NCI-H1105 treated with DMSO at 0.1 percent for 48 hours (cell line): Measurements from ENCODE around the gene PRSS27.
"Not testable (repeated sequence)": the region's sequence is repeated elsewhere in the genome, so short reads cannot be mapped to it uniquely, and the experiment has no call there.

Experiments
- DNase-seq: peaks from one replicate; lab custom pipeline; 2025; lab: John Stamatoyannopoulos, UW

The PRSS27 gene

DNA sequence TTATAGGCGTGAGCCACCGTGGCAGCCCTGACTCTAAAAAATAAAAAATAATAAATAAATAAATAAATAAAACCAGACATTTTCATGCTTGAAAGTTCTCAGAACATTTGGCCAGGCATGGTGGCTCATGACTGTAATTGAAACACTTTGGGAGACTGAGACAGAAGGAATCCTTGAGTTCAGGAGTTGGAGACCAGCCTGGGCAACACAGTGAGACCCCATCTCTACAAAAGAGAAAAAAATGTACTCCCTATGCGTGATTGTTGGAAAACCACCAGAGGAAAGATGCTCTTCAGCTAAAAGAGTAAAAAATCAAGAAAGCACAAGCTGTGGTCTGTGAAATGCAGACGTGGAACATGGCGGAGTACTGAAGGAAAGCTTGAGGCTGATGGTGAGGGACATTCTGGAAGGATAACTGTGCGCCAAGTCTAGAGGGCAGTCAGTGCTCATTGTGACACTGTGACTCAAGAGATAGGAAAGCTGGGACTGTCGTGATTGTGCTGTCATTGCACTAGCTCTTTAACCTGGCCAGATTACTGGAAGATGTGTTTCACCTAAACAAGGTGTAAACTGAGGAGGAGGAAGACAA, 4.2 kb upstream of the PRSS27 start:
- no peak for DNase-seq

DNA sequence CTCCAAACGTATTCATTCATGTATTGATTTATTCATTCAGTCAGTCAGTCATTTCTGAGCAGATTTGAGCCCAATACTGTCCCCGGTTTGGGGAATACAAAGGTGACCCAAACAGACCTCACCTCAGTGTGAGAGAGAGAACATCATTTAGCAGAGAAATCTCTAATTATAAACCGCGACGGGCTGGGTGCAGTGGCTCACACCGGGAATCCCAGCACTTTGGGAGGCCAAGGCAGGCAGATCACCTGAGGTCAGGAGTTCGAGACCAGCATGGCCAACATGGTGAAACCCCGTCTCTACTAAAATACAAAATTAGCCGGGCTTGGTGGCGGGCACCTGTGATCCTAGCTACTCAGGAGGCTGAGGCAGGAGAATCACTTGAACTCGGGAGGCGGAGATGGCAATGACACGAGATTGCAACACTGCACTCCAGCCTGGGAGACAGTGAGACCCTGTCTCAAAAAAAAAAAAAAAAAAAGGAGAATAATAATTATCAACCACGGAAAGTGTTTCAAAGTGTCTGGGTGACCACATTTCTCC, 1.7 kb upstream of the PRSS27 start:
- DNase-seq, result not testable (repeated sequence)

DNA sequence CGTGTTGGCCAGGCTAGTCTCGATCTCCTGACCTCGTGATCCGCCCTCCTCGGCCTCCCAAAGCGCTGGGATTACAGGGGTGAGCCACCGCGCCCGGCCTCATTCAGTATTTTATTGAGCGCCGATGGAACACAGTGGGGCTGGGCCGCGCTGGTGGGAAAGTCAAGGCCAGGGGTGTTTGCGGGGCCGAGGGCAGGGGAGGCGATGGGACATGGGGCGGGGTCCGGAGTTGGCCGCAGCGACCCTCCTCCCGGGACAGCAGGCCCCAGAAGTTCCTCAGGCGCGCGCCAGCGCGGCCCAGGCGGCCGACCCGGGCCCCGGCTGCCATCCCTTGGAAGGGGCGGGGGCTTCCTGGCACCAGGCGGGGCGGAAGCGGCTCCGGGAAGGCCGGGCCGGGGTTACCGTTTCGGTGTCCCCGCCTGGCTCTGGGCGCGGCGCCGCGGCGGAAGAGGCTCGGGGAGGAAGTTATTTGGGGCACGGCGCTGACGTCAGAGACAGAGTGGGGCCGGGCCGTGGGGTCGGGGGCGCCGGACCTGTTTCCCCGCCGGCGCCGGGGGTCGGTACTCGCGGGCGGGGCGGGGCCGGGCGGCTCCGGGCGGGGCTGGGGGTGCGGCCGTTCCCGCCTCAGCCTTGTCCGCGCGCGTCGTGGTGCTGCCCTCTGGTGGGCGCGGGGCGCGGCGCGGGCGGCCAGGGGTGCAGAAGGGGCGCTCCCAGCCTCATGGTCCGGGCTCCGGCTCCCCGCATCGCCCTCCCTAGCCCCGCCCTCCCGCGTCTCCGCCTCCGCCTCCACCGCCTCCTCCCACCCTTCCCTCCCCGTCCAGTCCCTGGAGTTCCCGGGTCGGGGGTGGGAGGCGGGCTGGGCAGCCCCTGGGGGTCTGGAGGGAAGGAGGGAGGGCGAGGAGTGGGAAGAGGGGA, 952 bp upstream of the PRSS27 start:
- DNase-seq, result peak; percentile 62

DNA sequence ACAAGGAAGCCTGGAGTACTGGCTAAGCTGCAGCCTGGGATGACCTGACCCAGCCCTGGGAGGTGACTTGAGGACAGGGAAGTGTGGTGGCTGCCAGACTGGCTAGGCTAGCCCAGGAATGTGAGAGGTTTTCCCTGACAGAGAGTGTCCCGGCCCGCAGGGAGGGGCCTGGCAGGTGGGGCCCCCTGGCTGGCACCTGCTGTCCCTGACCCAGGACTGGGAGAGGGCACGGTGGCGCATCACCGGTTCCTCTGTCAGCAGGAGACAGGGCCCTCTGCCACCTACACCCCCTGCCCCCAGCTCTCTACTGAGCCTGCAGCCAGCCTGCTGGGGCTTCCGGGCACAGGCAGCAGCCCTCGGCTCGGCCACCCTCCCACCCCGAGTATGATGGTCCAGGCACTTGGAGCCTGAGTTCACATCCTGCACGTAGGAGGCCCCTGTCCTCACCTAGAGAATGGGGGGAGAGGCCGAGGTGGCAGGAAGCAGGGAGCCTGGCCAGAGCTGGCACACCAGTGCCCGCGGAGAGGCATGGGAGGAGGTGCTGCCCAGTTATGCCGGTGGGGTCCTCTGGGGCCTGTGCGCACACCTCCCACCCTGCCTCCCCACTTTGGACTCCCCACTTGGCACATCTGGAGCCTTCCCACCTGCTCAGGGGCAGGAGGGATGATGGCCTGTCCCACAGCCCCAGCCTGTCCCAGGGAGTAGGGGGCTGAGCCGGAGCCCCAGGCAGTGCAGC, 528 bp downstream of the PRSS27 start:
- DNase-seq, result no peak

DNA sequence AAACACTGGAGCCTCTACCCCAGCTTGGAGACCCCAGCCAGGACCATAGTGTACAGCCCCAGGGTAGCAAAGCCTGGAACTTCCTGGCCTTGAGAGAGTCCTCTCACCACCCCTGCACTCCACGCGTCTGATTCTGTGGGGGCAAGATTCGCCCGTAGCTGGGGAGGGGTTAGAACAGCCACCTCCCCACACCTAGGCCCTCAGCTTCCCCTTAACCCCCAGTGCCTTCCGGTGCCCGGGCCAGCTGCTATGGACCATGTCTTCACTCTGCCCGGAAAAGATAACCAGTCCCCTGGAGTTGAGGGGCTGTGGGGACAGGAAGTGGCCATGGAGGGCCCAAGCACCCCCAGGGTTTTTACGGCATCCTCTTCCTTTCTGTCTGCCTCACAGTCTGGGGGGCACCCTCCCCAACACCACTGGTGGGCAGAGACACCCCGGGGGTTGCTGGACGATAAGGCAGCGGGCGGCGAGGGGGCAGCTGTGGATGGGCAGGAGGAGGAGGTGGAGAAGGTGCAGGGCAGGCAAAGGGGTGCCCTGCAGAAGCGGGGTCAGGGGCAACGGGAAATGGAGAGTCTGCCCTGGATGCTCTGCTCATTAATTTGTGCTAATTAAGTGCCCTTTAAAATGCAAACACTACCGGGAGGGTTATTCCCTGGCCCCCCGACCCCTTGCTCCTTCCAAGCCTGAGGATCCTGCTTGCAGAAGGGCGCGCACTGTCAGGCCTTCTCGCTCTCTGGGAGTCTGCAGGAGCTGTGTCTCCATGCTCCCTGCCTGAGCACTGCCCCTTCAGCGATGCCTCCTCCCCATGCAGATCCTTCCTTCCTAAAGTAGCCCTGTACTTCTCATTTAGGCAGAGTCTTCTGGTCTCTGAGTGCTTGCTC, 2.4 kb downstream of the PRSS27 start:
- no peak for DNase-seq

DNA sequence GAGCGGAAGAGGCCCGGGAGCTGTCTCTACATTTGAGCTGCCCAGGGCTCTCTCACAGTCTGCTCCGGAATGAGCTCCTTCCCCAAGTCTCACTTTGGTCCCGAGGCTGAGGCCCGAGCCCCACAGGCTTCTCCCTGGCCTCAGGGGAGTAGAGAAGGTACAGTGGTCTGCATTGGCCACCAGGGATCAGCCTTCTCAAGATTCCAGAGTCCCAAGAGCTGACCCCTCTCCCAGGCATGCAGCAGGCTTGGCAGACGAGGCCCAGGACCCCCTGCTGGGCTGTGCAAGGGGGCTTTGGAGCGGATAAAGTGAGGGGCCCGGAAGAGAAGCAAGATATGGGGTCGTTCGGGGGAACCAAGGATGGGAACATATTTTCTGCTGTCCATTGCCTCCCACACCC, 3.1 kb downstream of the PRSS27 start:
- no peak for DNase-seq

DNA sequence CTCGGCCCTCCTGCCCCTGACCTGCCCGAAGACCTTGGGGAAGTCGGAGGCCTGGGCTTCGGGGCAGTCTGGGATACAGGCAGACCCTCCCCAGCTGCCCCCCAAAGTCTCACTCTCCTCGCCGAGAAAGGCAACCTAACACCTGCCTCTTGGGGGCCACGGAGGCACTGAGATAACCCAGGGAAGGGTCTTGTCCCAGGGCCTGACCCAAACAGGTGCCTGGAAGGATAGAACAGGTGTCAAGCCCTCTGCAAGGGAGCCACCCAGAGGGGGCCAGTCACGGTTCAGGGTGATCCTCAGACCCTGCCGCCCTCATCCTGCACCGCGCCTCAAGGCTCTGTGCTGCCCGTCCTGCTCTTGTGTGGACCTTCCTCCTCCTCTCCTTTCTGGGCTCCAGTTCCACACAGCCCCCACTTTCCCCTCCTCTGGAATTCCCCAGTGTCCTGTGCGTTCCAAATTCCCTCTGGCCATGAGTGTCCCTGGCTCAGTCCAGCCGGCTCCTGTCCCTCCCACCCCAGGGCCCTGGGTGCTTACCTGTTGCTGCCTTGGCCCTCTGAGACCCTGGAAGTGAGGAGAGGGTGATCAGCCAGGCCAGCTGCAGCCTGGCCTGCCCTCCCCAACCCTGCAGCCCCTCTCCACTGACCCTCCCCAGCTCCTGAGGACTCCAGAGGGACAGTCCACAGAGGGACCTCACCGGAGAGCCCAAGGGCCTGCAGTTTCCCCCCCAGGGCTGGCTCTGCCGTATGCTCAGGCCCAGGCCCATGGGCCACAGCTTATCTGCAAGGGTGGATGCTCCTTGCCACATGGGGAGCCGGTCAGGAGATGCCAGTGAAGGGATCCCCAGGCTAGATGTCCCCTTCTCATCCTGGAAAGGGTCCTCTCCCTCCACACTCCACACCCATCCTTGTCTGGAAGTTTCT, 3.8 kb downstream of the PRSS27 start:
- DNase-seq, result no peak

DNA sequence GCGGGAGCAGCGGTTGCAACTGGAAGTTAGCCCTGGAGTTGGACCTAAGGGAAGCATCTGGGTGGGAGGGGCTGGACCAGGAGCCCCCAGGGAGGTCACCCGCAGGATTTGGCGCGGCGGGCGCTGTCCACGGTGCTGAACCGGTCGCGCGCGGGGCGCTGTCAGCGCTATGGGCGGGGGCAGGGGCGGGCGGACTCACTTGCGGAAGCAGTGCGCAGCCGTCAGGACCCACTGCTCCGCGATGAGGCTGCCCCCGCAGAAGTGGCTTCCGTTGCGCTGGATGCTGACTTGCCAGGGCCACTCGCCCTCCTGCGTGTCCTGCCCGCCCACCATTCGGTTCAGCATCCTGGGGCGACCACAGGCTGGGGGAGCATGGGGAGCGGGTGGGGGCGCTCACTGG, 4.5 kb downstream of the PRSS27 start:
- no peak for DNase-seq

DNA sequence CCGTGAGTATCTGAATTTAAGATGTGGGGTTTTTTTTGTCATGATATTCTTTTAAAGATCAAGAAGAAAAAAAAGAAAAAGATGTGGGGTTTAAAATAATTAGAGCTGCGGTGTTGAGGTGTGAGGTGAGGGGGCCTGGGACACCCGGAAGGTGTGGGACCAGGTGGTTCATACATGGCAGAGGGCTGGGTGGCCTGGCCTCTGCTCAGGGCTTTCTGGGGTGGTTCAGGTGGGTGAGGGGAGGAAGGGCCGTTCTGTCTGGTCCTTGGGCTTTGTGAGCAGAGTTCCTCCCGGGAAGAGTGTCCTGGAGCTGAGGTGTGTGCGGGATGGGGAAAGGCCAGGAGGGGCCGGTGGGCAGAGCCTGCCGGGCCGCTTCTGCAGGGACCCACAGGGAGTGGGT, 5.0 kb downstream of the PRSS27 start:
- DNase-seq, result no peak

DNA sequence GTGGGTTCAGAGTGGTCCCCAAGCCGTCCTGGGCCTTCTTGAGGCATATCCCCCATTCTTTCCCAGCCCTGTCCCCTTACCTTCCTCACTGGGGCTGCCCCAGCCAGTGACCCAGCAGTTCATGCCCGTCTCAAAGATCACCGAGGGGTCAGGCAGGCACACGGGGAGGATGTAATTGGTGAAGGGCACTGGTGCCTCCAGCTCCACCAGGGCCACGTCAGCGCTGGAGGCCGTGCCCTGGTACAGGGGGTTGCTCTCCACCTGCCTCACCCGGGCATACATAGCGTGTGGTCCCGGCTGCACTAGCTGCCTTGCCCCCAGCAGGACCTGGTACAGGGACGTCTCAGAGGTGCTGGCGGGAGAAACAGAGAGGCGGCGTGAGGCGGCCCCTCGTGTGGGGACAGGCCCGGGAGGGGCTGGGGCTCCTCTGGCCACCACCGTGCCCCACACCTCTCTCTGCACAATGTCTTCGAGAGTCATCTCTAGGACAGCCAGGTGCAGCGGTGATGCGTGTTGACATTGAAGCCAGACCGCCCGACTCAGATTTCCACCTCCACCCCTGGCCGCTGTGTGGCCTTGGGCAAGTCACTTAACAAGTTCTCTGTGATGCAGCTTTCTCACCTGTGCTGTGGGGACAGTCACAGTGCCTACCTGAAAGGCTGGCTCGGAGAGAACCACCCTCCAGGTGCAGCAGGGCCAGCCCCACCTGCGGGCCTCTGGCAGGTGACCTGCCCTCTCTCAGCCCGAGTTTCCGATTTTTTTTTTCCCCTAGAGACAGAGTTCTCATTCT, 5.8 kb downstream of the PRSS27 start:
- no peak for DNase-seq

DNA sequence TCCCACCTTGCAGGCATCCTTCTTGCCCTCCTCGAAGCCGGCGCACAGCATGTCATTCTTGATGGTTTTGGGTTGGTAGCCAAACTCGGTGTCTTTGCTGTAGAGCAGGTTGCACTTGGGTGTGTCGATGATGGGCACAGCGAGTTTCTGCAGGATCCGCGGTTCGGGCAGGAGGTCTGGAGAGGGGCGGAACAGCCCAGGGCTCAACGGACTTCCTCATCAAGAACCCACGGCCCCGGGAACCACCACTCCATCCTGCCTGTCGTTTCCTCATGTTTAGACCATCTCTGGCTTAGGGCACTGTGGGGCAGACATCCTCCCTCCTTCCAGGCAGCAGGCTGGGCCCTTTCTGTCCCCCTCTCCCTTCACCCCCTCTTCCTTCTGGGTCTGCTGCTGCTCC, 6.5 kb downstream of the PRSS27 start:
- DNase-seq, result no peak

DNA sequence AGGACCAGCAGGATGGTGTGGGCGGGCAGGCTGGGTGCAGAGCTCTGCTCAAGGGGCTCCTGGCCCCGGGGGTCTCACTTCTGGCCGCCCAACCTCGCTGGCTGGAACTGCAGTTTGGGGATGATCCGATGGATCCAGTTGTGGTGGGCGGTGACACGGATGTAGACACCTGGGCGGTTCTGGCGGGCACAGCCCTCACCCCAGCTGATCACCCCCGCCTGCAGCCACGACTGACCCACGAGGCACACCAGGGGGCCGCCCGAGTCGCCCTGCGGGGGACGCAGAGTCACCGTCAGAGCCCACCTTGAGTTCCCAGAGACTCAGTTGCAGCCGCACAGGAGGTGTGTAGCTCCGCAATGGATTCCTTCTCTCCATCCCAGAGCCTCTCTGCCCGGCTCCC, 7.5 kb downstream of the PRSS27 start:
- no peak for DNase-seq

DNA sequence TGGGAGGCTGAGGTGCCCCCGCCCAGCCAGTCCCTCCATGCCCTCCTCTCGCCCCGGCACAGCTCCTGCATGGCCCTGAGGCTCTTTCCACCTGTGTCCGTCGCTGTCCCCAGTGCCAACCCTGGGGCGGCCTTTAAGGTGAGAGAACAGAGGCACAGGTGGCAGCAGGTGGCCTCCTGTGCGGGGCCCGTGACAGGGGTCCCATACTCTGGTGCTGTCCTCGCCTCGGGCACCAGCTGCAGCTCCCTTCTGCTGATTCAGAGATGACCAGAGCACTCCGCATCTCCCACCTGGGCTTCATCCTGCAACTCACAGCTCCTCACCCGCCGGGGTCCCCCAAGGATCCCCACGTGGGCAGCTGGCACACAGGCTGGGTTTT, 8.0 kb downstream of the PRSS27 start:
- DNase-seq, result no peak

DNA sequence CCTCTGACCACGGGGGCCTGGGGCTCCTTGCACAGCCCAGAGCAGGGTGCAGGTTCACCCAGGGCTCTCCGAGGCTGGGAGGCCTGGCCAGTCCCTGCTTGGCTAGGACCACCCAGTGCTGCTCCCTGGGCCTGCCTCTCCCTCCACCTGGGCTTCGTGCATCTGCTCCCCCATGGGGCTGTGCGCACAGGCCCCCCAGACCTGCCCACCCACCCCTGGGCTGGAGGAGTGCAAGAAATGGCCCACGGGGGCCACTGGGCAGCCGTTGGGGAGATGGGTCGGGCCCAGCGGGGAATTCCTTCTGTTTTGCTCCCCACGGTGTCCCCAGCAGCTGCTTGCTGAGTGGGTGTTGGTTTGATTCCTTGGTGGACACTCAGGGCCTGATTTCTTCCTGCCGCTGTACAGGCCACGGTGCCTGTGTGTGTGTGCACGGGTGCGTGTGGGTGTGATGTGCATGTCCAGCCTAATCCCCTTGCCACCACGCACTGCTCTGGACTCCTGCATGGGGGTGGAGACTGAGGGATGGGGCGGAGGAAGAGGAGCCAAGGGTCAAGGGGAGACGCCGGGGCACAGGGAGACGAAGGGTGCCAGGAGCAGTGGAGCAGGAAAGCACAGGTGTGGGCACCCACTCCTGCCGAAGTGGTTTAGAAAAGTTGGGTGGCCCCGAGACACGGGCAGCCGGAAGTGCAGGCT, 8.5 kb downstream of the PRSS27 start:
- no peak for DNase-seq

DNA sequence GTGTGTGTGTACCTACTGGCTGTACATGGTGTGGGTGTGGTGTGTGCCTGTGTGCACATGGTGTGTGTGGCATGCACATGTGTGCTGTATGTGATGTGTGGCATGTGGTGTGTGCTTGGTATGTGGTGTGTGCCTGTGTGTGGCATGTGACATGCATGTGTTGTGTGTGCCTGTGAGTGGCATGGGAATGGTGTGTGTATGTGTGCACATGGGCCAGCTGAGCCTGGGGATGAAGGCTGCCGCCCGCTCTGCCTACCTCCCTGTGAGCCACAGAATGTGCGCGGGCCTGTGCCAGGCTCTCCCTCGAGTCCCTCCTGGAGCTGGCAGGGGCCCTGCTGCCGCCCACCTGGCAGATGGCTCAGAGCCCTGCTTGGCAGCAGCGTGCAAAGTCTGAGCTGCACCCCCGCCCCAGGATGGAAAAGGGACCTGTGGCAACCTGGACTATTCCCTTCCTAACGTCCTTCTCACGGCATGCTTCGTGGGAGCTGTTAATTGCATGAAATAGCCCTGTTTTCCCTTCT, 9.3 kb downstream of the PRSS27 start:
- no peak for DNase-seq

DNA sequence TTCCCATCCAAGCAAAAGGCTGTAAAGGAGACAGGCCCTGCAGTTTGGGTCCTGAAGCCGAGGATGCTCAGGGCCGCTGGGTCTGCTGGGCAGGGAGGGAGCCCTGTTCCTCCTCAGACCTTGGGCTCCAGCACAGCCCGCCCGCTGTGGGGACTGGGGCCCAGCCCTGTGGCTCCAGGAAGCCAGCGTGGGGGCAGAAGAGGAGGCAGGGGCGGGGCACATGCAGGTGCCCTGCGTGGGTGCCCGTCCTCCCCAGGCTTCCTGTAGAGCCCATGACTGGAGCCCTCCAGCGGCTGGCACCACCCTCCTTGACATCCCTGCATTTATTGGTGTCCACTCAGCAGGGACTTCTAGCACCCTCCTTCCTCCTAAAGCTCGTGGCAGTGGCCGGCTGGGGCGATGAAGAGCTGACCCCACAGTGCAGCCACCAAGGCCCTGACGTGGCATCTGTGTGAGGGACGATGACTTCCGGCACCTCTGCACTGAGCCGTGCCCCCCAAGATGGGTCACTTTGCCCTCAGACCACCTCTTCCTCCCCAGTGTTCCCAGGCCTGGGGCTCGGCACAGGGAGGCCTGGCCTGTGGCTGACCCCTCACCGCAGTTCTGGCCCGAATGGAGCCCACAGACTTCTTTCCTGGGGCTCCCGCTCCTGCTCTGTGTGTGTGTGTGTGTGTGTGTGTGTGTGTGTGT, 9.9 kb downstream of the PRSS27 start:
- DNase-seq, result no peak

DNA sequence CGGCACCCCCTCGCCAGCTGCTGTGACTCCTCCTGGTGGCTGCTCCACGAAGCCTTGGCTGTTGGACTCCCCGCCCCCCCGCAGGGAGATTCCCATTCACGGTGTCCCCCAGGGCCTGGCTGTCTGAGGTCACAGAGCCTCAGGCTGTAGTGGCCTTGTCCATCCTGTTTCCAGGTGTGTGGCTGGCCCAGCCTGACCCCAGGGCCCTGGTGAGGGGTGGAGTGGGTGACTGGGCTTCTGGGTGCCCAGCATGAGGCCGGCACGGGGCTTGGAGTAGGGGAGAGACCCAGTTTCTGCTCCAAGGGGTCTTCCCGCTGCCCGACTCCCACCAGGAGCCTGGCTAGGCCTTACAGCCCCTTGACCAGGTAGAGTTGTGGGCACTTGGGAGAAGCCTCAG, 10.4 kb downstream of the PRSS27 start:
- no peak for DNase-seq

DNA sequence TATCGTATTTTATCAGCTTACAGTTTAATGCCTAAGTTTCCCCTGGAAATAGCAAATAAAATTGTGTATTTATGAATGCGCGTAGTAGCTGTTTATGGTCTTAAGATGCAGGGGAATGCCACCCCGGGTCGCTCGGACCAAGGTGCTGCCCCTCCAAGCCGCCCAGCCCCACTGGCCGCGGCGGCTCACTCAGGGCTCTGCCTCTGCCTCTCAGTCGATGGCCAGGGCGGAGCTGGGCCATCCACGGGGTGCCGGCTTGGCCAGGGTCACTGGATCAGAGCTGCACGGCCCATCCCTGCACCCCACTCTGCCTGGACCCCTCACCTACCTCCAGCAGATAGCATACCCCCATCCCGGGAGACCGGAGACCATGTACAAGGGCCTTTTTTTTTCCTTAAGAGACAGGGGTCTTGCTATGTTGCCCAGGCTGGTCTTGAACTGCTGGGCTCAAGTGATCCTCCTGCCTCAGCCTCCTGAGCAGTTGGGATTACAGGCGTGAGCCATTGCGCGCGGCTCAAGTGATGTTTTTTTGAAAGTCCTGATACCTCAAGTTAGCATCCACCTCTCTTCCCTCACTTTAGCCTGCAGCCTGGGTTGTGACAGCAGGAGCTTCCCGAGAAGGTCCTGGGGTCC, 11.0 kb downstream of the PRSS27 start:
- DNase-seq, result no peak
